Gastroesophageal sphincter (tissue), 3 donors: ENCODE measurements around the gene PBOV1.

ENCODE experiments used
- CTCF ChIP-seq, 4 experiments: fragments of 200-600 bp in 2 of 4; fragments of 450-650 bp in 2 of 4; sonication (generic) in 1 of 4; IDR thresholded peaks; one replicate each; pipeline ENCODE4 v1.5.1; 2017 to 2019; ENCODE audit warnings: antibody characterized with exemption in 4 of 4, mild to moderate bottlenecking in 2 of 4, moderate library complexity in 2 of 4
- POLR2AphosphoS5 ChIP-seq: sonication (generic); formaldehyde crosslinking; IDR thresholded peaks from one replicate; pipeline ENCODE4 v1.6.1; 2017; ENCODE audit warnings: antibody characterized with exemption

DNA sequence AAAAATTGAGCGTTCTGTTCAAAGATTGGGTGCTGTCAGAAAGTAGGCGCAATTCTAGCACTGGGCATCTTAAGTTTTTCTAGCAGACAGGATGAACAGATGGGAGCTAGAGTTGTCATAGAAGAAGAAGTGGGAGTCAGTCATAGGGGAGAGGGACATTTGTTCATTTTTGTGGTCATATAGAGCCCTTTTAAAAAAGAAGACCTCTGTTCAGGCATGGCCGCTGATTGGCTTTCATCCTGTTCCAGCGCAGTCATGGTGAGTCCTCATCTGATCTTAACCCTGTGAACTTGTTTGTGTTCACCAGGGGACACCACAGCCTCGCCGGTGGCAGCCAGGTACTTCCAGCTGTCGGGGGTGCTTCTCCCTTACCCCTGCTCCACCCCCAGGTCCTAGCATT, 29.7 kb upstream of the PBOV1 start:
- no peak for TF ChIP-seq CTCF (IDR thresholded peaks at IDR 0.05)
- TF ChIP-seq POLR2AphosphoS5, result no peak
